IMR-90 (cell line): ENCODE measurements around the gene AQP12B. TPM values are rescaled to one million over a fixed set of nuclear protein-coding genes. Genes with fewer than 3 reads are reported as not detected.

ENCODE experiments used
- ATAC-seq: fragments of 200-7000 bp; cut with Tn5 transposase; 2 replicates; pipeline ENCODE4 v1.9.1; 2020; ENCODE audit warnings: low read depth, mild to moderate bottlenecking, moderate library complexity
- BruUV-seq: library from RNA; stranded (reverse); fragments of 400-500 nt; replicated peaks from 2 replicates; lab custom pipeline; 2021; lab: Mats Ljungman, UMichigan
- CTCF ChIA-PET: fragments of 300-600 bp; formaldehyde crosslinking; extraction: SDS; loops from one replicate; lab custom pipeline; 2021; ENCODE audit warnings: antibody characterized with exemption; lab: Yijun Ruan, JAX
- POLR2A ChIA-PET: fragments of 300-600 bp; sonication (Branson Sonifier 250); formaldehyde crosslinking; loops from one replicate; lab custom pipeline; 2022; ENCODE audit warnings: antibody characterized with exemption; ENCODE audit not compliant: unreplicated experiment; lab: Charles Lee
- DNase-seq: peaks from one replicate; pipeline ENCODE4 v3.0.0; 2013
- H2AFZ ChIP-seq: replicated peaks from 2 replicates; pipeline ENCODE3; 2013; ENCODE audit warnings: low read length, mild to moderate bottlenecking; ENCODE audit not compliant: poor library complexity
- H2AK5ac ChIP-seq: 2 replicates; pipeline ENCODE4 v1.6.1; 2013; ENCODE audit warnings: low read depth, low read length, inconsistent platforms
- H2AK9ac ChIP-seq: replicated peaks from 2 replicates; pipeline ENCODE3; 2013; ENCODE audit warnings: mild to moderate bottlenecking, low read depth, low read length, moderate library complexity; ENCODE audit not compliant: poor library complexity
- H2BK120ac ChIP-seq: 2 replicates; pipeline ENCODE4 v1.6.1; 2013; ENCODE audit warnings: low read depth, low read length, inconsistent platforms
- H2BK15ac ChIP-seq: 3 replicates; pipeline ENCODE4 v1.6.1; 2013; ENCODE audit warnings: low read depth, low read length, inconsistent platforms
- H2BK20ac ChIP-seq: 2 replicates; pipeline ENCODE4 v1.6.1; 2013; ENCODE audit warnings: low read depth, mild to moderate bottlenecking, inconsistent platforms, low read length, moderate library complexity
- H2BK5ac ChIP-seq: 2 replicates; pipeline ENCODE4 v1.6.1; 2013; ENCODE audit warnings: mild to moderate bottlenecking, low read depth, low read length, inconsistent platforms; ENCODE audit not compliant: poor library complexity, severe bottlenecking
- H3K14ac ChIP-seq: replicated peaks from 2 replicates; pipeline ENCODE4 v1.6.1; 2013; ENCODE audit warnings: low read depth, low read length, inconsistent platforms
- H3K18ac ChIP-seq: 2 replicates; pipeline ENCODE4 v1.6.1; 2013; ENCODE audit warnings: low read depth, low read length, control low read depth
- H3K23ac ChIP-seq: 2 replicates; pipeline ENCODE4 v1.6.1; 2013; ENCODE audit warnings: low read depth, low read length, inconsistent platforms
- H3K27ac ChIP-seq: 2 replicates; pipeline ENCODE4 v1.5.1; 2013; ENCODE audit warnings: mild to moderate bottlenecking, control low read depth, low read length; ENCODE audit not compliant: insufficient read depth
- H3K27me3 ChIP-seq: 2 replicates; pipeline ENCODE4 v1.6.1; 2013; ENCODE audit warnings: low read length; ENCODE audit not compliant: control insufficient read depth, insufficient read depth
- H3K36me3 ChIP-seq: 2 replicates; pipeline ENCODE4 v1.6.1; 2013; ENCODE audit warnings: low read length, mixed read lengths; ENCODE audit not compliant: control insufficient read depth, insufficient read depth
- H3K4ac ChIP-seq: 2 replicates; pipeline ENCODE4 v1.6.1; 2013; ENCODE audit warnings: low read depth, low read length, inconsistent platforms
- H3K4me1 ChIP-seq: 2 replicates; pipeline ENCODE4 v1.6.1; 2013; ENCODE audit warnings: low read length, mixed read lengths; ENCODE audit not compliant: control insufficient read depth, insufficient read depth
- H3K4me2 ChIP-seq: 2 replicates; pipeline ENCODE4 v1.6.1; 2013; ENCODE audit warnings: low read depth, mild to moderate bottlenecking, control low read depth, low read length, moderate library complexity
- H3K4me3 ChIP-seq: 2 replicates; pipeline ENCODE4 v1.5.1; 2013; ENCODE audit warnings: low read depth, mild to moderate bottlenecking, control low read depth, low read length, moderate library complexity; ENCODE audit not compliant: insufficient read depth
- H3K56ac ChIP-seq: 2 replicates; pipeline ENCODE4 v1.6.1; 2013; ENCODE audit warnings: low read length, inconsistent platforms; ENCODE audit not compliant: insufficient read depth; ENCODE audit errors: extremely low read depth
- H3K79me1 ChIP-seq, 2 experiments: 2 replicates each; pipeline ENCODE4 v1.6.1; 2013; ENCODE audit warnings: low read length in 2 of 2, inconsistent platforms in 1 of 2, low read depth in 1 of 2
- H3K9ac ChIP-seq: 2 replicates; pipeline ENCODE4 v1.6.1; 2013; ENCODE audit warnings: low read depth, low read length, control low read depth
- H3K9me1 ChIP-seq: 2 replicates; pipeline ENCODE4 v1.6.1; 2013; ENCODE audit warnings: low read length, inconsistent platforms; ENCODE audit not compliant: insufficient read depth
- H3K9me3 ChIP-seq: 2 replicates; pipeline ENCODE4 v1.6.1; 2013; ENCODE audit warnings: low read length; ENCODE audit not compliant: control insufficient read depth, insufficient read depth
- H4K20me1 ChIP-seq: 2 replicates; pipeline ENCODE4 v1.6.1; 2013; ENCODE audit warnings: low read length, inconsistent platforms; ENCODE audit not compliant: insufficient read depth
- H4K5ac ChIP-seq: 2 replicates; pipeline ENCODE4 v1.6.1; 2013; ENCODE audit warnings: mild to moderate bottlenecking, low read depth, low read length, control low read depth
- H4K8ac ChIP-seq, 2 experiments: 2 replicates each; pipeline ENCODE4 v1.6.1; 2013; ENCODE audit warnings: low read depth in 2 of 2, low read length in 2 of 2, control low read depth in 1 of 2, inconsistent platforms in 1 of 2
- H4K91ac ChIP-seq: 2 replicates; pipeline ENCODE4 v1.6.1; 2013; ENCODE audit warnings: low read depth, low read length, inconsistent platforms; ENCODE audit not compliant: insufficient read depth
- BHLHE40 ChIP-seq: fragments of 150-350 bp; IDR thresholded peaks from 2 replicates; pipeline ENCODE4 v1.6.1; 2016; ENCODE audit warnings: mild to moderate bottlenecking, low read depth, low read length
- CHD1 ChIP-seq: IDR thresholded peaks from 2 replicates; pipeline ENCODE4 v1.6.1; 2012; ENCODE audit warnings: low read depth, low read length, improper control_type of control experiment
- NFE2L2 ChIP-seq: fragments of 150-350 bp; IDR thresholded peaks from 2 replicates; pipeline ENCODE4 v1.6.1; 2016; ENCODE audit warnings: low read depth, mild to moderate bottlenecking, low read length
- POLR2A ChIP-seq: IDR thresholded peaks from 2 replicates; pipeline ENCODE4 v1.6.1; 2012; ENCODE audit warnings: mild to moderate bottlenecking, low read depth, low read length
- WGBS, 2 experiments: methylation state at CpG; one replicate each; pipeline versions ENCODE4 v1.1.5 to v1.1.7; 2013; ENCODE audit warnings: missing lambda C conversion rate in 2 of 2; ENCODE audit not compliant: insufficient read length in 1 of 2; ENCODE audit errors: extremely low coverage in 2 of 2; 5-methylcytosine and 5-hydroxymethylcytosine counted together
- dilution Hi-C: fragments of 300-500 bp; cut with HindIII; formaldehyde crosslinking; loops from one replicate; pipeline ENCODE4 v1.14.3; 2018; ENCODE audit warnings: low sequenced_read_pairs; ENCODE audit not compliant: unreplicated experiment
- in situ Hi-C: fragments of 300-500 bp; cut with MboI; formaldehyde crosslinking; loops from 3 replicates; pipeline ENCODE4 v1.14.3; 2019; ENCODE audit warnings: low sequenced_read_pairs, inconsistent platforms, mixed read lengths
- intact Hi-C: fragments of 100-400 bp; cut with micrococcal nuclease; formaldehyde crosslinking; loops from 2 replicates; pipeline ENCODE4 v1.10.0; 2022
- polyA plus RNA-seq, 3 experiments: library from polyadenylated mRNA; depleted of rRNA; stranded (reverse); fragments of >200 nt; gene quantifications; 2 replicates each; pipeline ENCODE4 v1.2.3, GENCODE V29; 2012; ENCODE audit warnings: low replicate concordance in 1 of 3
- total RNA-seq: library from RNA; depleted of rRNA; stranded (reverse); fragments of >200 nt; gene quantifications from 2 replicates; pipeline ENCODE4 v1.2.3, GENCODE V29; 2012

AQP12B gene
- total and polyA plus RNA-seq, 2 of the 4 experiments (the other 2 are of a cell fraction) = not detected

DNA sequence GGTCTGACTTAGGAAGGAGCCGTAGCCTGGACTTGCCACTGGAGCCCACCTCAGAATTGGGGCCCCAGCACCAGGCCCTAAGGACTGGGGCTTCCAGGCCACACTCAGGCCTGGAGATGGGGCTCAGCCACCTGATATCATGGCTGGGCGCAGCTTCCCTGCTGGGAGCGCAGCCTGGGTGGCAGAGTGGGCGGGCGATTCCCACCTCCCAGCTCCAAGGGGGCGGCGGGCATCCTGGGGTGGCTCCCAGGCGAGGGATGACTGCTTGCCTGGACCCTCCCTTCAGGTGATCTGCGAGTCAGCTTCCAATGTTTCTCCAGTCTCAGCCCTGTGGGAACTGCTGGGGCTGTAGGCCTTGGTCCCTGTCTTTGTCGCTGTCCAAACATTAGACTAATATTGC lies 37.3 kb downstream of the AQP12B start:
- no peaks in the 10 kb centered on the region for H3K9me1 ChIP-seq
- no peak overlapping the region for H2AK5ac ChIP-seq
- H3K56ac ChIP-seq = no peak overlapping the region
- dilution Hi-C loops (no loop called here), intact Hi-C loops (no loop called here), in situ Hi-C loops (no loop called here)
- no peak overlapping the region for H2BK20ac ChIP-seq
- H3K18ac ChIP-seq = no peak overlapping the region
- H3K27me3 ChIP-seq = peaks cover 63% of the 10 kb centered on the region
- no peak overlapping the region for H3K4ac ChIP-seq
- no peak overlapping the region for H2BK120ac ChIP-seq
- DNase-seq (no peak), ATAC-seq (no peak)
- no peaks in the 10 kb centered on the region for H3K4me1 ChIP-seq
- H2AFZ ChIP-seq = no peak overlapping the region
- no peak overlapping the region for H2BK15ac ChIP-seq
- H4K91ac ChIP-seq = no peak overlapping the region
- POLR2A ChIA-PET = no interaction called here
- H3K4me3 ChIP-seq = no peak overlapping the region
- no peak overlapping the region for H3K4me2 ChIP-seq
- no peak for TF ChIP-seq NFE2L2
- no peak for TF ChIP-seq POLR2A
- no peak for TF ChIP-seq BHLHE40
- no peak for TF ChIP-seq CHD1
- no peak overlapping the region for H2BK5ac ChIP-seq
- H3K36me3 ChIP-seq = no peaks in the 10 kb centered on the region
- no peak overlapping the region for H3K14ac ChIP-seq
- H4K8ac ChIP-seq = no peak overlapping the region
- no peak overlapping the region for H3K23ac ChIP-seq
- BruUV-seq = no TSS peak
- WGBS, 2 experiments = no CpG with 5 or more reads among the region's 10 CpGs
- no peak overlapping the region for H3K9ac ChIP-seq
- CTCF ChIA-PET = no interaction called here
- no peaks in the 10 kb centered on the region for H3K79me1 ChIP-seq
- no peak overlapping the region for H2AK9ac ChIP-seq
- no peaks in the 10 kb centered on the region for H3K9me3 ChIP-seq
- no peaks in the 10 kb centered on the region for H4K20me1 ChIP-seq
- no peak overlapping the region for H4K5ac ChIP-seq
- H3K27ac ChIP-seq = no peak overlapping the region
